ENCODE measurements around the gene PTCRA.
"Not testable (repeated sequence)": the region's sequence is repeated elsewhere in the genome, so short reads cannot be mapped to it uniquely, and the experiment has no call there.

PTCRA gene

GRCh38 chr6:42941356-42941755 is 25.5 kb downstream of the PTCRA start:
- not testable (repeated sequence) for DNase-seq (ENCODE audit: low spot score)

- no peak for DNase-seq (ENCODE audit: low spot score)
Observed at GRCh38 chr6:42942444-42942843, 26.6 kb downstream of the PTCRA start.

GRCh38 chr6:42947950-42948349 is 32.1 kb downstream of the PTCRA start:
- DNase-seq (ENCODE audit: low spot score), result no peak

GRCh38 chr6:42952389-42952788 is 36.5 kb downstream of the PTCRA start:
- DNase-seq (ENCODE audit: low spot score), result no peak

GRCh38 chr6:42954405-42954804 is 38.6 kb downstream of the PTCRA start:
- not testable (repeated sequence) for DNase-seq (ENCODE audit: low spot score)

- no peak for DNase-seq (ENCODE audit: low spot score)
Observed at GRCh38 chr6:42958125-42958524, 42.3 kb downstream of the PTCRA start.

- no peak for DNase-seq (ENCODE audit: low spot score)
Observed at GRCh38 chr6:42959917-42960242, 44.0 kb downstream of the PTCRA start.

- no peak for DNase-seq (ENCODE audit: low spot score)
Observed at GRCh38 chr6:42960243-42961019, 44.6 kb downstream of the PTCRA start, which contains the start of gene GNMT. Gene GNMT (plus strand): TSS chr6:42960754. CDS start chr6:42960768, 14 bp downstream.

- no peak for DNase-seq (ENCODE audit: low spot score)
Observed at GRCh38 chr6:42961020-42961470, 45.2 kb downstream of the PTCRA start.

- no peak for DNase-seq (ENCODE audit: low spot score)
Observed at GRCh38 chr6:42962096-42962495, 46.2 kb downstream of the PTCRA start.

GRCh38 chr6:42962502-42963178 is 46.8 kb downstream of the PTCRA start:
- DNase-seq (ENCODE audit: low spot score), result no peak

GRCh38 chr6:42963179-42963854 is 47.5 kb downstream of the PTCRA start:
- no peak for DNase-seq (ENCODE audit: low spot score)

GRCh38 chr6:42963855-42964605 is 48.2 kb downstream of the PTCRA start:
- DNase-seq (ENCODE audit: low spot score), result peak; percentile 43

- no peak for DNase-seq (ENCODE audit: low spot score)
Observed at GRCh38 chr6:42966571-42966970, 50.7 kb downstream of the PTCRA start.

GRCh38 chr6:42967228-42967627 is 51.4 kb downstream of the PTCRA start:
- no peak for DNase-seq (ENCODE audit: low spot score)

- DNase-seq (ENCODE audit: low spot score), result no peak
Observed at GRCh38 chr6:42968126-42968701, 52.4 kb downstream of the PTCRA start.

GRCh38 chr6:42968783-42969182 is 52.9 kb downstream of the PTCRA start:
- DNase-seq (ENCODE audit: low spot score), result no peak

- DNase-seq (ENCODE audit: low spot score), result no peak
Observed at GRCh38 chr6:42969431-42969830, 53.6 kb downstream of the PTCRA start.

- DNase-seq (ENCODE audit: low spot score), result no peak
Observed at GRCh38 chr6:42969934-42970333, 54.1 kb downstream of the PTCRA start.

GRCh38 chr6:42970871-42971612 is 55.2 kb downstream of the PTCRA start:
- DNase-seq (ENCODE audit: low spot score), result no peak

GRCh38 chr6:42971746-42972327 is 56.0 kb downstream of the PTCRA start:
- DNase-seq (ENCODE audit: low spot score), result no peak

Measured in activated CD4-positive, alpha-beta T cell treated with anti-CD3 and anti-CD28 coated beads, Interleukin-2, Interleukin-4, amounts not matched to agents 100 ng/mL and 50 ng/mL, durations not matched to agents 16 hours and 8 hours (primary cell).